Hematopoietic multipotent progenitor cell treated with erythropoietin and hydrocortisone succinate and interleukin-3 and kit ligand, for 17 days (in vitro differentiated cells): ENCODE results near the gene ANK3.
A peak's percentile ranks its signal among the peaks of the same experiment; 100 is the strongest.

Experiments
- DNase-seq: peaks from one replicate; pipeline ENCODE4 v3.0.0-alpha.2; 2015; ENCODE audit warnings: low spot score

The ANK3 gene

DNA sequence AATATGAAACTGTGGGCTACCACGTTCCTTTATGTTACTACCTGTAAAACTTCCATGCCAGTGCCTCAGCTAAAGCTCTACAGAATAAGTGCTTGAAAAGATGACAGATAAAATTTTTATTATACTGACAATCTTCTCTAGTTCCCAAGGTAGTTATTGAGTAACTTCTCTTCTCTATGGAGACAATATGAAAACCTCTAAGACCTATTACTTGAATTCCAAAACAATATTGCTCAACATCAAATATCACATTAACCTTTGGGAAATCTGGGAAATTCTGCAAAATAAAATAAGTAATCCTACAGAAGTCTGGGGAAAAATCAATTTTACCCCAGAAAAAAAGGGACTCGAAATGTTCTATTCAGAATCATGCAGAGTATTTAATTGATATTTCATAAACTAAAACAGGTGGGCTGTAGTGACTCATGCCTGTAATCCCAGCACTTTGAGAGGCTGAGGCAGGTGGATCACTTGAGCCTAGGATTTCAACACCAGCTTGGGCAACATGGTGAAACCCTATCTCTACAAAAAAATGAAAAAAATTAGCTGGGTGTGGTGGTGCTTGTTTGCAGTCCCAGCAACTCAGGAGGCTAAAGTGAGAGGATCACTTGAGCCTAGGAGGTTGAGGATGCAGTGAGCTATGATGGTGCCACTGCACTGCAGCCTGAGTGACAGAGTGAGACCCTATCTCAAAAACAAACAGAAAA, 23.8 kb upstream of the ANK3 start:
- DNase-seq = no peak

DNA sequence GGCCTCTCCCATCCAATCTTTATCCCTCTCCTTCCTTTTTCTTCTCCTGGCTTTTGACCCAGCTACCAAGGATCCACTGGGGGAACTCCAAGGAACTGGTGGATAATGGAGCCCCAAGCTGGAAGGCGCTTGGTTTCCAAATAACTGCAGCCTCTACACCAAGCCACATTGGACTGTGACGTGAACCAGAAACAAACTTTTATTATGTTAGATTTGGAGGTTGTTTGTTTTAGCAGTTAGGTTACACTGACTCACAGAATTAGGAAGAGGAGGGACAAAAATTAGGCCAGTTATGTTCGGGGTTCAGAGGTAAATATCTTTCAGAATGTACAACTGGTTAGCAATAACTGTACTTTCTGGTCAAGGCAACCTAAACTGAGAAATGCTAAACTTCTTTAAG, 21.3 kb upstream of the ANK3 start:
- no peak for DNase-seq

DNA sequence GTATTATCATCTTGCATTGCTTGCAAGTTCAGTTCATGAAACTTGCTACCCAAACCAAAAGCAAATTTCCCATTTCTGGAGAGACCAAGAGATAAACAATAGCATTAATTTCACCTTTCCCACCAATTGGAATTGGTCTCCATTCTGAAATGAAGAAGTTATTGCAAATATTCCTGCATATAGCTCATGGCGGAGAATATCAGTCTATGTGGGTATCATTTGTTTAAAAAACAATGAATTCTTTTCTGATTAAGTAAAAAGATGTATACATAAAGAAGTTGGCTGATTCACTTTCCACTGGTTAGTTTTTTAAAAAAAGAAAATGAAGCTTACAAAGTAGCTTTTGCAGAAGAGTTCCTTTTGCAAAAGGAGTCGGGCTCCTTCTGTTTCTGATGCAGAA, 19.5 kb upstream of the ANK3 start:
- no peak for DNase-seq

DNA sequence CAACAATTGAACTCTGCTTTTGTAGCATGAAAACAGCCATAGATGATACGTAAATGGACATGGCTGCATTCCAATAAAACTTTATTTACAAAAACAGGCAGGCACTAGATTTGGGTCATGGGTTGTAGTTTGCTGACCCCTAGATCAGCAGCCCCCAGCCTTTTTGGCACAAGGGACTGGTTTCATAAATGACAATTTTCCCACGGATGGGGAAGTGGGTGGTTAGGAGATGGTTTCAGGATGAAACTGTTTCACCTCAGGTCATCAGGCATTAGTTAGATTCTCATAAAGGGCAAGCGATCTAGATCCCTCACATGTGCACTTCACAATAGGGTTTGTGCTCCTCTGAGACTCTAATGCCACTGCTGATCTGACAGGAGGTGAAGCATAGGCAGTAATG, 16.5 kb upstream of the ANK3 start:
- DNase-seq = no peak

DNA sequence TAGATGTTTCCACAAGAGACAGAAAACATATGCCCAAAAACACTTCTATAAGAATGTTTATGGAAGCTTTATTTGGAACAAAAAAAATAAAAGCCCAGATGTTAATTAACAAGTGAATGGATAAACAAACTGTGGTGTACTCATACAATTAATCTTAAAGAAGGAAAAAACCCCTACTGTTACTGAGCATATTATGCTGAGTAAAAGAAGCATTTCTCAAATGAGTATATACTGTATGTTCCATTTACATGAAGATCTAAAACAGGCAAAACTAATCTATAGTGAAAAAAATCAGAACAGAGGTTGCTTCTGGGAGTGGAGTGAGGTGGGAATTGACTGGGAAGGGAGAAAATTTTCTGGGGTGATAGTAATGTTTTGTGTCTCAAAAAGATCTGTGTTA, 15.5 kb upstream of the ANK3 start:
- no peak for DNase-seq

DNA sequence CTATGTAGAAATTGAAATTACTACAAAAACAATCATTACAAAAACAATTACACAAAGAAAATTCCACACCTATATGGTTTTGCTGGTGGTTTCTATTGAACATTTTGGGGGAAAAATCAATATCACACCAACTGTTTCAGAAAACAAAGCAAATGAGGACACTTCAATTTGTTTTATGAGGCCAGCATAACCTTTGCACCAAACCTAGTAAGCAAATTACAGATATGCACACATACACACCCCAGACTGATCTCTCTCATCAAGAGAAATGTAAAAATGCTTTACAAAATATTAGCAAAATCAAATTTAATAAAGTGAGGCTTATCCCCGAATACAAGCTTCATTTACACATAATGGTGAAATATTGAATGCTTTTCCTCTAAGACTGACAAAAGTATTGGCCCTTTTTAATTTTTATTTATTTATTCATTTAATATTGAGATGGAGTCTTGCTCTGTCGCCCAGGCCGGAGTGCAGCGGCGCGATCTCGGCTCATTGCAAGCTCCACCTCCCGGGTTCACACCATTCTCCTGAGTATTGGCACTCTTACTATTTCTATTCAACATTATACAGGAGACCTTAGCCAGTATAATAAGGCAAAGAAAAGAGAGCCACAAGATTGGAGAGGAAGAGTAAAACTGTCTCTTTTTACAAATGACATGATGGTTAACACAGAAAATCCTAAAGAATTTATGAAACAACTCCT, 13.6 kb upstream of the ANK3 start:
- DNase-seq = no peak

DNA sequence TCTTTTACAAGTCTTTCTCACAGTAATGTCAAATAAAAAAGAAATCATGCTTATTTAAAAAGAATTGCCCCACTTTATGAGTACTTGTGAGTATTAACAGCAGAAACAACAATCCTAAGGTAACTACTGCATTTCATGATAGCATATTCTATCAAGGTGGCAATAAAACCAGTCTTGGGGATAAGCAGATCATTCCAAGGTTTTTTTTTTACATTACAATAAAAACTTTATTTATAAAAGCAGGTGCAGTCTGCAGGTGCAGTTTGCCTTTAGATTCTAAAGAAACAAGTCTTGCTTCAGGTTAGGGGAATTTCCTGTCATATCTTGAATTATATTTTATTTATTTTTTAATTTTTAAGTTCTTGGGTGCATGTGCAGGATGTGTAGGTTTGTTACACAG, 10.7 kb upstream of the ANK3 start:
- DNase-seq = no peak

DNA sequence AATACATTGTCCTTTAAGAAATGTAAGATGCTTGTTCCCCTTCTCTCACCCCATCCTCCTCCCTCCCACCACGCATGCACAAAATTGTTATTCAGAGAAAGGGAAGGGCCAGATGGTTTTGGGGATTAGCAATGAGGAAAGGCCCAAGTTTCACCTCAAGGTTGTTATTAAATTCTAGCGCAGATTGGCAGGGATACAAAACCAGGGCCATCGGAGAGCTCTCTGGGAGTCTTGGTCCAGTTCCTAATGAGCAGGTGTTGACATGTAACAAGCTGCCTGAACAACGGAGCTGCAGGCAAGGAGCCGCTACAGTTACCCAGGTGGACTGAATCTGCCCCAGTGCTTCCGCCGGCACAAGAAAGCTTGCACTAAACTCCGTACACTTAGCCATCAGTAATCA, 9.7 kb upstream of the ANK3 start:
- no peak for DNase-seq

DNA sequence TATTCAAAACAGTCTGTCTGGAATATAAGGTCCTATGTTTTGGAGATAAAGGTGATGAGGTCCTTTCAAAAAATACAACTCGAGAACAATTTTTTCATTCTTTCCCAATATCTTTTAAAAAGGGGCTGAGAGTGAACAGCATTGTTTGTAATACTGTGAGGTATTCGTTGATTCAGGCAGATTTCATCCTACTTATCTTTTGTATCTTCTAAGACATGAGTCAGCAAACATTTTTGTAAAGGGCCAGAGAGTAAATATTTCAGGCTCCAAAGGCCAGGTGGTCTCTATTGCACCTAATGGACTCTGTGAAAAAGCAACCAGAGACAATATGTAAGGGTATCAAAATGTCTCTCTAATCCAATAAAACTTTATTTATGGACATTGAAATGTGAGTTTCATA, 8.1 kb upstream of the ANK3 start:
- no peak for DNase-seq

DNA sequence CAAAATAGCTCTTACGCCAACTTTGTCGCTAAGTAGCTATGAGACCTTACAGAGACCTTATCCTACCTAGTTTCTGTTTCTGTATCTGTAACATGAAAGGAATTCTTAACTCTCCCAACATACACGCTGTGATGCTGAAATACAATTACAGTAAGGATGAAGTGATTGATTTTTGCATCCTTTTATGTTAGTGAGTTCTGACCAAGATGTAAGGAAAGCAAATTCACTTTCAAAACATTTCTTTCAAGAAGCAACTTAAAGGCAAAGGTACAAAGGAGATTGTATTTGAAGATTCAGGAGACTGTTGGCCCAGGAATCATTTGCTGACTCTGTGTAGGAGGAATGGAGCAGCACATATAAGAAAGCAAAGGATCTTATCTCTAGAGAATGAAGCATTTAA, 7.1 kb upstream of the ANK3 start:
- DNase-seq = peak; percentile 4

DNA sequence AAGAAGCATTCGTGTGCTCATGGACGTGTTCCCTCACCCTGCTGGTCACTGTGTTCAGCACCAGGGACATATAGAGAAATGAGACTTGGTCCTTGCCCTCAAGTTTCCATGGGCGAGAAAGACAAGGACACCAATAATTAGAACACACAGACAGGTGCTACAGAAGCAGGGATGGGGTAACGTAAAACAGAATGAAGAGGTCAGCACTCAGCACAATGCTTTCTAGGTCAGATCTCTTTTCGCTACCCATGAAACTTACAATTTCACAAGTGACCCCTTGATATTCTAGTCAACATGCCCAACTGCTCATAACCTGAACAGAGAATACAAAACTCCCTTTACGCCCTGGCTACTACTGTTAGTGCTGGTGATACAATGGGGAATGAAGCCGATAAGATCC, 6.0 kb upstream of the ANK3 start:
- no peak for DNase-seq

DNA sequence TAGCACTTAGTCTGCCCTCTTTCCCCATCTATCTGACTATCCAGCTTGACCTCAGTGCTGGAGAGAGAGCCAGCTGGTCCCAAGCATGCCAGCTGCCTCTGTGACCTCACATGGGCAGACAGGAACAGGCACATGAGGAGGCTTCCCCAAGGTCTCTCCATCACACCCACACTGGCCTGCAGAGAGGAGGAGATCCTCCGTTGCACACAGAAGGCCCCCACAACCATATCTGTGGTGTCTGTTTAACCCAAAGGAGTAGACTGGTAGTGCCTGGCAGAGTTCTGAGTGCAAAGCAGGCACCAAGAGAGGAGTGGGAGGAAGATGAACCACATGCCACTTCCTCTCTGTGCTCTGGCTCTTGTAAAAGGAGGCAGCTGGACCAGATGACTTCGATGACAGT, 4.8 kb upstream of the ANK3 start:
- DNase-seq = no peak

DNA sequence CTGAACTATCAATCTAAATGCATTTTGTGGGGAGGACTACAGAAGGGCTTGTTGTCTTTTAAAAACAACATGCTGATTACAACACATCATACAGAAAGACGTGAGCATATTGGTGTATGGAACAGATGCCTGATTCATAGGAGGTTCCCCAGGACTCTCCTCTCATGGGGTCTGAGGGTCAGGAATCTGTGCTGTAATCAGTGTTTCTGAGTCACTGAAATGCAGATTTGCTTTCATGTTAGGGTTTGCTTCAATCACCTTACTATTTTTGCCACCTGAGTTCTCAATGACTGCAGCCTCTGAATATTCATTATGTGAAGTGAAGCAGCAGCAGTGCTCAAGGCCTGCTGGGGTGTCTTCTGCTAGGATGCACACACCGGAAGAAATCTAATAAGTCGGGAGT, 550 bp upstream of the ANK3 start:
- no peak for DNase-seq

DNA sequence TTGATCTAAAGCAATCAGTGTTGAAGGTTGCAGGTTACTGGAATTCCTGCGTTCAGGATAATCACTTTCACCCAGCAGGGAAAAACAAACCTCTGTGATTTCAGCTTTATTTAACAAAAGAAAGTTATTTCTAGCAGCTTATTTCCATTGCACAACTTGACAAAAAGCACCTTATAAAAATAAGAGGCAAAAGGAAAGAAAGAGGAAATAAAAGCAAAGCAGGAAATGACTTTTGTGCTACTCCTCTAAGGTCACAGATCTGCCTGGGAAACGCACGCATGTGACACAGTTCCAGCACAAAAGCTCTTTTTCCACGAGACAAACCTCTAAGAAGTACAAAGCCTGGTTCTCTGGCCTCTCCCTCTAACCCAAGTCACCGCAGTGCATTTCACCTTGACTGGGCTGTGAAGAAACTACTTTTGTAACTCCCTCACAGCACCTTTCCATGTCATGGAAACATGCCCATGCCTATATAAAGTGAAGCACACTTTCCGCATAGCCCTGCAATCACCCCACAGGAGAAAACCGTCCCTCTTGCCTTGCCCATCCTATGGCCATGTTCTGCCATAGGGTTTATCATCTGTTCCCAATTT, 870 bp downstream of the ANK3 start:
- no peak for DNase-seq

DNA sequence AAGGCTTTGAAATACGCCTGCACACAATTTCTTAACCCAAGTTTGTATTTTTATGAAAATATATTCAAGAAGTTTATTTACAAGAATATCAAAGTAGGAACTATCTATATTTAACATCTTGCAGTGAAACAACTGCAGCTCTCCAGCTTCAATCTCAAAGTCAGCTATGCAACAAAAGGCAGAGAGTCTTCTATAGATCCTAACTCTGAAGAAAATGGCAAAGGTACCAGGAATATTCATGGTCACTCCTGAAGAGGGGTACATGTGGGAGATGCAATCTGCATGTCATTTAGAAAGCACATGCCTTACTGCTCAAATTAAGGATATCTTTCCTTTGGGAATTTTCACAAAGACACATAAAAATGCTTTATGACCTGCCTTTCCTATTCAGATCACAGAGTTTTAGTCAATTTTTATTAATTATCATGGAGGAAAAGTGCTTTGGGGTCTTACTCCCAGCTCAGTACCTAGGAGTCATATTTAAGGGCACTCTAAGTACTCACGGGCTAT, 1.5 kb downstream of the ANK3 start:
- no peak for DNase-seq

DNA sequence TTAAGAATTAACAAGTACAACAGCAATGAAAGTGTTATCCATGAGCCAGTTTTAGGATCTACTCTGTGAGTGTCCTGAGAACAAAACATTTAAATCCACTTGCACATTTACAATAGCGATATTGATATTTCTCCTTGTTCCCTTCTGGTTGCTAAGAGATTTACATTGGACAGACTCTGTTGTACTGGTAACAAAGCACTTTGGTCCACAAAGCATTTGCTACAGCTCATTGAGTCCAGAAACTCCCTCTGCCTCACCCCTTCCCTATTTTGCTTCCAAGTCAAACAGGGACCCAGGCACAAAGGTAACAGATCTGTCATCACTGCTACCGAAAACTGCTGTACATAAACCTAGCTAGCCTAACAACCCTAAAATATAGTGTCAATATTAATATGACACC, 2.1 kb downstream of the ANK3 start:
- no peak for DNase-seq

DNA sequence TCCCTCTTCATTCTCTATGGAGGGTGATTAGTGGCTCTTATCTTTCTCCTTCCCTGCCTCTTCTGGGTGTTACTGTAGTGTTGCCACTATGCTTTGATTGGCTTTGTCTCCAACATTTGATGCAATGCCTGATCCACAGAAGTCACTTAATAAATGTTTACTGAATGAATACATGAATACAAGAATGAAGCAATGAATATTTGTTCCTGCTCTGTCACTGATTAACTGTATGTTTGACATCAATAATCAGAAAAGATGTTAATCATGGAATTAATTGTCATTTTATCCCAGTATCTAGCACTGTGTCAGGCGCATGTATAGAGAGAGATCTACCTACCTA, 4.3 kb downstream of the ANK3 start:
- DNase-seq = no peak

DNA sequence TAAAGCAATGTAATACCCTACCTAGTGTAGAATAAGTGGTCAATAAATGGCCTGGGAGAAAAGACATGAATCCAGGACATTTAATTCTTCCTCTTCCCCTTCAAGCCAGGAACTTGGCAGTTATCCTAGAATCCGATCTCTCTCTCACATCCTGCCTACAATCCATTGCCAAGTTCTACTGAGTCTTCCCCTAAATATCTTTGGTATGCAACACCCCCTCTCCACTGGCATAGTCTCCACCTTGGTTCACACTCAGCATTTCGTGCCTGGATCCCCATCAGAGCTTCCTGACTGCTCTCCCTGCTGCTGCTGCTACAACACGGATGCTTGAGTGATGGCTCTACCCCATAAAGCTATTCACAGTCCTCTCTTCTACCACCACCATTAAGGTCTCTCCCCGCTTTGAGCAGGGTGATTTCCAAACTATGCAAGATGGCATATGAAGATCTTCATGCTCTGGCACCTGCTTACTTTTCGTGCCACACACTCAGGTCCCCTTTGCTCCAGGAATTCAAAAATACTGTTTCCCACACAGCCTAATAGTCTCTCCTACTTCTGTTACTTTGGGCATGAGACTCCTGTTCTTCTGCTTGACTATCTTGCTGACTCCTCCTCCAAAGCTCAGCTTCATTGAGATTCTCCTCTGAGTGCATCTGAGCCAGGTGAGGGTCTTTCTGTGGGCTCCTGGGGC, 4.8 kb downstream of the ANK3 start:
- DNase-seq = no peak

DNA sequence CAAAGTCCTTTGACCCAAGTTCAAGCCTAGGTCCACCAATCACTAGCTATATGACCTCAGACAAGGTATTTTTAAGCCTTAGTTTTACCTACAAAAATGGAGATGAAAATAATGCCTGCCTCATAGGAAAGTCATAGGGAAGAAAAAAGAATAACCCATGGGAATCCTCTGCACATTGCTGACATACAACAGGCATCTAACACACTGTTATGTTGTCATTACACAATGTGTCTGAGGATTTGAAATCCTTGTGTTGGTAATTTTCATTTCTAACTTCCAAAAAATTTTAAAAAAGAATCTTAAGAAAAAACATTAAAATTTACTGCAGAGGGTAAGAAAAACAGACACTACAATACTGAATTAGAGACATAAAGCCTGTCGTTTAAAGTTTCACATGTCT, 5.7 kb downstream of the ANK3 start:
- DNase-seq = no peak

DNA sequence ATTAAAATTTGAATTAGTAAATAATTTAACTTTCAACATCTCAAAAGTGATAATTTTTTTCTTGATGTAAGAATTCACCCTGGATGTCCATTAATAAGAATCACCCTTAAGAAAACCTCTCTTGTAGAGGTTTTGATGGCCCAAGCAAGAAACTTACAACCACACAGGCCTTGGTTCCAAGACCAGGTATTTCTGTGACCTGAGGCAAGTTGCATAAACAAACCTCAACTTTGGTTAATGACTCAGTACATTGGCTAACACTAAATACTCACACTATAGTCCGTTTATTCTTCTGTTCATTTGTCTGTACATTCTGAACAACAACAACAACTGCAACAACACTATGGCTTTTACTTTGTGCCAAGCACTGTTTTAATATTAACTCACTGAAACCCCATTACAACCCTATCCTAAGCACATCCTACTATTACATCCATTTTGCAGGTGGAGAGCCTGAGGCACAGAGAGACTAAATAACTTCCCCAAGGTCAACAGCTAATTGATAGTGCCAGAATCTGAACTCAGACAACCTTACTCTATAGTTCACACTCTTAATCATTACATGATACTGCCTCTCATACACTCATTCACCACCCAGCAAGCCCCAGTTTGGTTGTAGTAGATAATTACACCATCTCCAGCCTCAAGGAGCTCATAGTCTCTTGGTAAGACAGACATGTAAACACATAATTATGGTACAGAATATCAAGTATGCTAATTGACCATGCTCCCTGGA, 6.6 kb downstream of the ANK3 start:
- no peak for DNase-seq

DNA sequence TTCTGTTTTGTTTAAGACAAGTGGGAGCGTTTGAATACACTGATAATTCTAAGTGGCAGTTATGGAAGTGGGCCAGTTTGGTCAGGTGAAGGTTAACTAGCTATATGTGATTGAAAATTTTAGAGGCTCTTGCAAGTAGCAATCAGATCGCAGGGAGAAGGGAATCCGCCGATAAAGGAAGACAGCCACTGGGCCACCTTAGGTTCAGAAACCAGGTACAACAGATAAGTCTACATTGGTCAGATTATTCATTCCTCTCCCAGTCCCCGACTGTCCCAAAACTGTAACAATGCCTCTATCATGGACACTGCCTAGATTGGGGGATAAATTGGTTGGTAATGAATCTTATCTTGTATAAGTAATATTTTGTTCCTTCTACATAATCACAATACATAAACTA, 8.9 kb downstream of the ANK3 start:
- DNase-seq = no peak

DNA sequence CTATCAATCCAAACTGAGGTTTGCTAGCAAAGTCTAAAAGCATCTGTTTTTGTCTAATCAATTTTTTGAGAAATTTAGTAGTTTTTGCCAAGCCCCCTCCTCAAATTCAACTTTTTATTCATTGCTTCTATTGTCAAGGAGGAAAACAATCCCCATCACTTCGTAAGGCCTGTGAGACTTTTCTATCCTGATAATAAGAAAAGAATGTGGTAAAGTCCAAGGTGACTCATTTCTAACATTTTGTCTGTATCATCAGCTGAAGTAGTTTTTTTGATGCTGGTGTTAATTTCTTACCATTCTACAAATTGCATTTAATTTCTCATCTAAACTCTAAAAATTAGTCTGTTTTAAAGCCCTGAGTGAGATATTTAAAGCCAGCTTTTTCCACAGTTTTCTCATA, 11.7 kb downstream of the ANK3 start:
- DNase-seq = no peak

DNA sequence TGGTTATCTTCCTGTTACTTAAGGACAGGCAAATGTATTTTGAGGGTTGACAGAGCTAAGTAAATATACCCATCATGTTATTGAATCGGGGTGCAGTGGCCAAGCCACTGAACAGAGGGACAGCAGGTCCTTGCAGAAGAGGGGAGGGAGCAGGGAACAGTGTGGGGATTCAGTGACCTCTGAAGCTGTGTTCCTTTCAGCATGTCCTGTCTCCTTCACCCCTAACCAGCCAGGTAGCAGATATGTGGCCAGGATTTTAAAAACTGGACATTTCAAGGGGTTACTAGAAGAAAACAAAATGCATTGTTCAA, 12.7 kb downstream of the ANK3 start:
- no peak for DNase-seq
